GM12872 (cell line): ENCODE results near the gene BMPR1A.

Source experiments
- CTCF ChIP-seq: IDR thresholded peaks from 3 replicates; pipeline ENCODE4 v1.5.1; 2011; ENCODE audit warnings: low read depth, mild to moderate bottlenecking, low read length, moderate library complexity; ENCODE audit not compliant: insufficient read depth

The BMPR1A gene

GRCh38 chr10:86940677-86941076 lies 184.3 kb downstream of the BMPR1A start:
- no peak for TF ChIP-seq CTCF

- no peak for TF ChIP-seq CTCF
These were observed 185.0 kb downstream of the BMPR1A start for GRCh38 chr10:86941426-86941825.

DNA sequence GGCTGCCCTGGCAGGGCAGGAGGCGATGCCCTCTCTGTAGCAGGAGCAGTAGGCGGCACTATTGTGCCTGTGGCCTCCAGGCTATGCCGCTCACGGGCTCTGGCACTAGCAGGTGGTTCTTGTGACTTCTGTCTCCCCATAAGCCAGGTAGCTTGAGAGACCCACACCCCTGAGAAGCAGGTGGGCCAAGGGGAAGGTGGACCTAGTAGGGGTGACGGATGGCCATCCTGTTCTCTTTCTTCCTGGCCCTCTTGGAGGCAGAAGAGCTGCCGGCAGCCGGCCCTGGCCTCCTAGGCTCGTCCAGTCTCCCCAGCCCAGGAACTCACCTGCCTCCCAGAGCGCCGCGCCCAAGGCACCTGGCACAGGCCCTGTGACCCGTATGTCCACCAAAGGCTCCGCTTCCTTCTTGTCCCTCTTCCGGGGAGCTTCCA lies 185.6 kb downstream of the BMPR1A start:
- TF ChIP-seq CTCF = no peak

DNA sequence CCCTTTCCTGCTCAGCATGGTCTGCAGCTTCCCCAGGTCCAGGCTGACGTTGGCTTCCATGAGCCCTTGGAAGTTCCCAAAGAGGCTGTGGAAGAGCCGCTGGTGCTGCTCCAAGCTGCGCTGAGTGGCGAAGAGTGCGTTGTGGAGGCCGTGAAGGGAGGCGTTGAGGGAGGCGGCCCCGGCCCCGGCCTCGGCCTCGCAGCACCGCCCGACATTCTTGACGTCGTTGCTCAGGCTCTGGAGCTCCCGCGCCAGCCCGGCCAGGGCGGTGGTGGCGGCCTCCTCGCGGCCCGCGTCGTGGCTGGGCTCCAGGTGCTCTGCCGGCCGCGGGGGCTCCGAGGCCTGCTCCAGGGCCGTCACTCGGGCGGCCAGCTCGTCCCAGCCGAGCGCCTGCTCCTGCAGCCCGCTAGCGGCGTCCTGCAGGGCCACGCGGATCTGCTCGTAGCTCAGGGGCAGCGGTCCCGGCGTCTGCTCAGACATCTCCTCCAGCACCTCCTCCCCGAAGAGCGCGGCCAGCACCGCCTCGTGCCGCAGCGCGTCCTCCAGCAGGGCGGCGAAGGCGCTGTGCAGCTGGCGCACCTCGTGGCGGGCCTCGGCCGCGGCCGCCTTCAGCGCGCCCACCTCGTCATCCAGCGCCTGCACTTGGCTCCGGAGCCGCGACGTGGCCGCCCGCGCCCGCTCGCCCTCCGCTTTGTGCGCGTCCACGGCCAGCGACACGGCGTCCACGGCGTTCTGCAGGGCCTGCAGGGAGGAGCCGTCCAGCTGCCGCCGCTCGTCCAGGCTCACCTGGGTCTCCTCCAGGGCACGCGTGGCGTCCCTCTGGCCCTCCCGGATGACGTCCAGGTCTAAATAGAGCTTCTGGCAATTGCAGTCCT lies 186.3 kb downstream of the BMPR1A start:
- no peak for TF ChIP-seq CTCF

- no peak for TF ChIP-seq CTCF
These were observed 187.1 kb downstream of the BMPR1A start for GRCh38 chr10:86943316-86944030.

DNA sequence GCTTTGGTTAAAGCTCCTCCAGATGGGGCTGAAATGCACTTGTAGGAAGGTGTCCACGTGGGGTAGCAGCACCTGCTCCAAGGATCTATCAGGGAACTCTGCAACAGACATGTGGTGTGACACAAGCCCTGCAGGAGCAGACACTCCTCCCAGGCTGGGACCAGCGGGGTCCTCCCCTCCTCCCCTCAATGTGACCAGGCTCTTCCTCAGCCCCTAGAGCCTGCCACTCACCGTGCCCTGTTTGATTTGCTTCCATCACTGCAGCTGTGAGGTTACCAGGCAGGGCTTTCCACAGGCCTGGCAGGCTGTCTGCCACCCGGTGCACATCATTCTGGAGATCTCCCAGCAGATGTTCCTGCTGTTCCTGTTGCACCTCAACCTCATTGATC lies 187.6 kb downstream of the BMPR1A start:
- no peak for TF ChIP-seq CTCF

GRCh38 chr10:86944471-86944870 lies 188.1 kb downstream of the BMPR1A start:
- TF ChIP-seq CTCF = no peak
